OCI-LY7 (cell line): ENCODE data around the gene PCCA.

Experiments
- CTCF ChIP-seq: fragments of 200-600 bp; sonication (generic); conservative IDR thresholded peaks from 2 replicates; pipeline ENCODE4 v1.5.1; 2014; ENCODE audit warnings: mild to moderate bottlenecking, antibody characterized with exemption, low read length, moderate library complexity, mixed read lengths
- EZH2phosphoT487 ChIP-seq: fragments of 200-600 bp; sonication (generic); IDR thresholded peaks from 2 replicates; pipeline ENCODE4 v1.6.1; 2018; ENCODE audit warnings: low read depth, borderline replicate concordance, mild to moderate bottlenecking, mixed run types, antibody characterized with exemption, low read length, moderate library complexity, mixed read lengths

GRCh38 chr13:100447831-100448230 is 358.9 kb downstream of the PCCA start:
- TF ChIP-seq CTCF (no peak), EZH2phosphoT487 (no peak)
